GM12878 (cell line): ENCODE results near the gene DNAH17. TPM values are rescaled to one million over a fixed set of nuclear protein-coding genes. Genes with fewer than 3 reads are reported as not detected.
A peak's percentile ranks its signal among the peaks of the same experiment; 100 is the strongest.

Experiments used
- BRCA1 ChIP-seq: IDR thresholded peaks from 2 replicates; pipeline ENCODE4 v1.6.1; 2011; ENCODE audit warnings: low read depth, low read length, improper control_type of control experiment
- CREB1 ChIP-seq: IDR thresholded peaks from 2 replicates; pipeline ENCODE4 v1.6.1; 2012; ENCODE audit warnings: low read depth, mild to moderate bottlenecking, inconsistent platforms
- FOXK2 ChIP-seq: fragments of 450-650 bp; IDR thresholded peaks from 2 replicates; pipeline ENCODE4 v1.6.1; 2017; ENCODE audit warnings: mild to moderate bottlenecking, moderate library complexity
- GATAD2B ChIP-seq: fragments of 450-650 bp; conservative IDR thresholded peaks from 2 replicates; pipeline ENCODE4 v1.6.1; 2017; ENCODE audit warnings: low read depth, mild to moderate bottlenecking, moderate library complexity
- HDAC2 ChIP-seq: fragments of 200-600 bp; sonication (generic); IDR thresholded peaks from 2 replicates; pipeline ENCODE4 v1.6.1; 2017
- MTA3 ChIP-seq: IDR thresholded peaks from 2 replicates; pipeline ENCODE4 v1.6.1; 2012; ENCODE audit warnings: low read length, inconsistent platforms, borderline replicate concordance
- PAX5 ChIP-seq: IDR thresholded peaks from 2 replicates; pipeline ENCODE4 v1.6.1; 2011; ENCODE audit warnings: low read depth, low read length, borderline replicate concordance
- RB1 ChIP-seq: fragments of 450-650 bp; formaldehyde crosslinking; IDR thresholded peaks from 2 replicates; pipeline ENCODE4 v1.6.1; 2017; ENCODE audit warnings: mild to moderate bottlenecking, borderline replicate concordance
- RUNX3 ChIP-seq: IDR thresholded peaks from 2 replicates; pipeline ENCODE4 v1.6.1; 2012; ENCODE audit warnings: low read length, inconsistent platforms
- YBX1 ChIP-seq: fragments of 450-650 bp; IDR thresholded peaks from 2 replicates; pipeline ENCODE4 v1.6.1; 2016; ENCODE audit warnings: antibody characterized with exemption
- polyA plus RNA-seq, 11 experiments: library from polyadenylated mRNA; depleted of rRNA in 4 of 11; unstranded in 6 of 11; stranded (reverse) in 5 of 11; fragments of >200 nt; fragmentation: Nextera tagmentation in 4 of 11; fragmentation: Illumina TruSeq in 1 of 11; extraction: Ambion mirVana in 4 of 11; extraction: Trizol in 1 of 11; gene quantifications; 1 replicate in 1 of 11; 2 replicates in 10 of 11; pipeline versions ENCODE4 v1.2.1 to v1.2.3, GENCODE V29; 2011 to 2016; ENCODE audit warnings: inconsistent platforms in 2 of 11, missing spikeins in 2 of 11, low read depth in 1 of 11
- total RNA-seq, 4 experiments: library from RNA; depleted of rRNA in 3 of 4; stranded (reverse); fragments of >200 nt in 3 of 4; fragmentation: Illumina TruSeq in 1 of 4; extraction: Trizol in 1 of 4; gene quantifications; 2 replicates each; pipeline versions ENCODE4 v1.2.1 to v1.2.3, GENCODE V29; 2013 to 2021
- TF ChIP-seq, protein P1 (sequence below): IDR thresholded peaks from 2 replicates; pipeline ENCODE4 v1.6.1; 2011; ENCODE audit warnings: borderline replicate concordance, low read depth, mild to moderate bottlenecking, moderate library complexity, mixed read lengths, low read length; ENCODE audit not compliant: insufficient read depth; ENCODE audit errors: extremely low read length
- TF ChIP-seq, protein P2 (sequence below): fragments of 450-650 bp; formaldehyde crosslinking; IDR thresholded peaks from 2 replicates; pipeline ENCODE4 v1.4.0; 2020; ENCODE audit warnings: mild to moderate bottlenecking, moderate library complexity
- TF ChIP-seq, protein P3 (sequence below): fragments of 450-650 bp; formaldehyde crosslinking; IDR thresholded peaks from 2 replicates; pipeline ENCODE4 v1.5.0; 2022; ENCODE audit warnings: mild to moderate bottlenecking, missing genetic modification characterization
- TF ChIP-seq, protein P4 (sequence below): IDR thresholded peaks from 2 replicates; pipeline ENCODE4 v1.6.1; 2011; ENCODE audit warnings: low read depth, low read length, improper control_type of control experiment, borderline replicate concordance
- TF ChIP-seq, protein P5 (sequence below): IDR thresholded peaks from 2 replicates; pipeline ENCODE4 v1.6.1; 2012; ENCODE audit warnings: low read depth, low read length, improper control_type of control experiment
- TF ChIP-seq, protein P6 (sequence below): fragments of 450-650 bp; IDR thresholded peaks from 2 replicates; pipeline ENCODE4 v1.6.1; 2017; ENCODE audit warnings: borderline replicate concordance

Gene DNAH17
- total and polyA plus RNA-seq, 10 of the 15 experiments (the other 5 are each of a cell fraction or from before 2014, with no cell fraction given) = 0.16 to 2.9 (median 0.56) TPM

DNA sequence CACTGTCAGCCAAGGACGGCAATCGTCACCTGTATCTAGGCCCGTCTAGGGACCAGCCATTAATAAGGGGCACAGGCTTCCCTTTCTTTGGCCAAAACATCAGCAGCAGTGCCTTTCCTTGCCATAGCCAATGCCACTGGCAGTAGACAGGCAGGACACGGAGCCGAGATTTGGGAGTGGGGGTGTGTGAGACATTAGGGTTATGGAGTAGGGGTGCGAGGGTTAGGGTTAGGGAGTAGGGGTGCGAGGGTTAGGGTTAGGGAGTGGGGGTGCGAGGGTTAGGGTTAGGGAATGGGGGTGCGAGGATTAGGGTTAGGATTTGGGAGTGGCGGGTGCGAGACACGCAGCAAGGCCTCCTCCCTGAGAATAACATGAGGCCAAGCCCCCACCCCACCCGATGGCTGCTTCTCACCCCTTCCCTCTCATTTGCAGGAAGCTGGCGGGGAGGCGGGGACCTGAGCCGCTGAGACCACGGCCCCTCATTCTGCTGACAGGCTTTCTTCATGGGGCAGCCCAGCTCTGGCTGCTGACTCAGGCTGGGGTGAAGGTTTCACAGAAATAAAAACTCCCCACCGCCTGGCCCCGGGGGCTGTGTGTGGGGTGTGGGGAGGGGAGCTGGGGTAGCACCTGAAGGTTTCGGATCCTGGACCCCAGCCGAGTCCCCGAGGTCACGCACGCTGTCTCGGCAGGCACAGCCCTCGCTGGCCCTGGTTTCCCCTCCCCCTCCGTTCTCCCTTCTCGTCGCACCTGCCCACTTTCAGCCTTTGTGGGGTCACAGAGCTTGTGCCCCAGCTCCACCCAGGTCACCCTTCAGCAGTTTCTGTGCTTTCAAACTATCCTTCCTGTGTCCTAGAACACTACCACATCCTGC is 104.9 kb downstream of the DNAH17 start (continued):
- TF ChIP-seq CREB1 = no peak
- TF ChIP-seq, protein P1, sequence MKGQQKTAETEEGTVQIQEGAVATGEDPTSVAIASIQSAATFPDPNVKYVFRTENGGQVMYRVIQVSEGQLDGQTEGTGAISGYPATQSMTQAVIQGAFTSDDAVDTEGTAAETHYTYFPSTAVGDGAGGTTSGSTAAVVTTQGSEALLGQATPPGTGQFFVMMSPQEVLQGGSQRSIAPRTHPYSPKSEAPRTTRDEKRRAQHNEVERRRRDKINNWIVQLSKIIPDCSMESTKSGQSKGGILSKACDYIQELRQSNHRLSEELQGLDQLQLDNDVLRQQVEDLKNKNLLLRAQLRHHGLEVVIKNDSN = no peak
- no peak for TF ChIP-seq MTA3
- TF ChIP-seq HDAC2 = no peak
- TF ChIP-seq, protein P2, sequence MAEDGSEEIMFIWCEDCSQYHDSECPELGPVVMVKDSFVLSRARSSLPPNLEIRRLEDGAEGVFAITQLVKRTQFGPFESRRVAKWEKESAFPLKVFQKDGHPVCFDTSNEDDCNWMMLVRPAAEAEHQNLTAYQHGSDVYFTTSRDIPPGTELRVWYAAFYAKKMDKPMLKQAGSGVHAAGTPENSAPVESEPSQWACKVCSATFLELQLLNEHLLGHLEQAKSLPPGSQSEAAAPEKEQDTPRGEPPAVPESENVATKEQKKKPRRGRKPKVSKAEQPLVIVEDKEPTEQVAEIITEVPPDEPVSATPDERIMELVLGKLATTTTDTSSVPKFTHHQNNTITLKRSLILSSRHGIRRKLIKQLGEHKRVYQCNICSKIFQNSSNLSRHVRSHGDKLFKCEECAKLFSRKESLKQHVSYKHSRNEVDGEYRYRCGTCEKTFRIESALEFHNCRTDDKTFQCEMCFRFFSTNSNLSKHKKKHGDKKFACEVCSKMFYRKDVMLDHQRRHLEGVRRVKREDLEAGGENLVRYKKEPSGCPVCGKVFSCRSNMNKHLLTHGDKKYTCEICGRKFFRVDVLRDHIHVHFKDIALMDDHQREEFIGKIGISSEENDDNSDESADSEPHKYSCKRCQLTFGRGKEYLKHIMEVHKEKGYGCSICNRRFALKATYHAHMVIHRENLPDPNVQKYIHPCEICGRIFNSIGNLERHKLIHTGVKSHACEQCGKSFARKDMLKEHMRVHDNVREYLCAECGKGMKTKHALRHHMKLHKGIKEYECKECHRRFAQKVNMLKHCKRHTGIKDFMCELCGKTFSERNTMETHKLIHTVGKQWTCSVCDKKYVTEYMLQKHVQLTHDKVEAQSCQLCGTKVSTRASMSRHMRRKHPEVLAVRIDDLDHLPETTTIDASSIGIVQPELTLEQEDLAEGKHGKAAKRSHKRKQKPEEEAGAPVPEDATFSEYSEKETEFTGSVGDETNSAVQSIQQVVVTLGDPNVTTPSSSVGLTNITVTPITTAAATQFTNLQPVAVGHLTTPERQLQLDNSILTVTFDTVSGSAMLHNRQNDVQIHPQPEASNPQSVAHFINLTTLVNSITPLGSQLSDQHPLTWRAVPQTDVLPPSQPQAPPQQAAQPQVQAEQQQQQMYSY = no peak
- TF ChIP-seq BRCA1 = no peak
- TF ChIP-seq, protein P3, sequence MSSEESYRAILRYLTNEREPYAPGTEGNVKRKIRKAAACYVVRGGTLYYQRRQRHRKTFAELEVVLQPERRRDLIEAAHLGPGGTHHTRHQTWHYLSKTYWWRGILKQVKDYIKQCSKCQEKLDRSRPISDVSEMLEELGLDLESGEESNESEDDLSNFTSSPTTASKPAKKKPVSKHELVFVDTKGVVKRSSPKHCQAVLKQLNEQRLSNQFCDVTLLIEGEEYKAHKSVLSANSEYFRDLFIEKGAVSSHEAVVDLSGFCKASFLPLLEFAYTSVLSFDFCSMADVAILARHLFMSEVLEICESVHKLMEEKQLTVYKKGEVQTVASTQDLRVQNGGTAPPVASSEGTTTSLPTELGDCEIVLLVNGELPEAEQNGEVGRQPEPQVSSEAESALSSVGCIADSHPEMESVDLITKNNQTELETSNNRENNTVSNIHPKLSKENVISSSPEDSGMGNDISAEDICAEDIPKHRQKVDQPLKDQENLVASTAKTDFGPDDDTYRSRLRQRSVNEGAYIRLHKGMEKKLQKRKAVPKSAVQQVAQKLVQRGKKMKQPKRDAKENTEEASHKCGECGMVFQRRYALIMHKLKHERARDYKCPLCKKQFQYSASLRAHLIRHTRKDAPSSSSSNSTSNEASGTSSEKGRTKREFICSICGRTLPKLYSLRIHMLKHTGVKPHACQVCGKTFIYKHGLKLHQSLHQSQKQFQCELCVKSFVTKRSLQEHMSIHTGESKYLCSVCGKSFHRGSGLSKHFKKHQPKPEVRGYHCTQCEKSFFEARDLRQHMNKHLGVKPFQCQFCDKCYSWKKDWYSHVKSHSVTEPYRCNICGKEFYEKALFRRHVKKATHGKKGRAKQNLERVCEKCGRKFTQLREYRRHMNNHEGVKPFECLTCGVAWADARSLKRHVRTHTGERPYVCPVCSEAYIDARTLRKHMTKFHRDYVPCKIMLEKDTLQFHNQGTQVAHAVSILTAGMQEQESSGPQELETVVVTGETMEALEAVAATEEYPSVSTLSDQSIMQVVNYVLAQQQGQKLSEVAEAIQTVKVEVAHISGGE = no peak
- no peak for TF ChIP-seq YBX1
- TF ChIP-seq RB1 = no peak
- peak; percentile 87 for TF ChIP-seq PAX5
- TF ChIP-seq, protein P4, sequence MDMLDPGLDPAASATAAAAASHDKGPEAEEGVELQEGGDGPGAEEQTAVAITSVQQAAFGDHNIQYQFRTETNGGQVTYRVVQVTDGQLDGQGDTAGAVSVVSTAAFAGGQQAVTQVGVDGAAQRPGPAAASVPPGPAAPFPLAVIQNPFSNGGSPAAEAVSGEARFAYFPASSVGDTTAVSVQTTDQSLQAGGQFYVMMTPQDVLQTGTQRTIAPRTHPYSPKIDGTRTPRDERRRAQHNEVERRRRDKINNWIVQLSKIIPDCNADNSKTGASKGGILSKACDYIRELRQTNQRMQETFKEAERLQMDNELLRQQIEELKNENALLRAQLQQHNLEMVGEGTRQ = no peak
- TF ChIP-seq, protein P5, sequence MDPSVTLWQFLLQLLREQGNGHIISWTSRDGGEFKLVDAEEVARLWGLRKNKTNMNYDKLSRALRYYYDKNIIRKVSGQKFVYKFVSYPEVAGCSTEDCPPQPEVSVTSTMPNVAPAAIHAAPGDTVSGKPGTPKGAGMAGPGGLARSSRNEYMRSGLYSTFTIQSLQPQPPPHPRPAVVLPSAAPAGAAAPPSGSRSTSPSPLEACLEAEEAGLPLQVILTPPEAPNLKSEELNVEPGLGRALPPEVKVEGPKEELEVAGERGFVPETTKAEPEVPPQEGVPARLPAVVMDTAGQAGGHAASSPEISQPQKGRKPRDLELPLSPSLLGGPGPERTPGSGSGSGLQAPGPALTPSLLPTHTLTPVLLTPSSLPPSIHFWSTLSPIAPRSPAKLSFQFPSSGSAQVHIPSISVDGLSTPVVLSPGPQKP = no peak
- no peak for TF ChIP-seq FOXK2
- TF ChIP-seq GATAD2B = no peak
- TF ChIP-seq RUNX3 = peak; percentile 69; the same call in 1 of the 2 replicates
- TF ChIP-seq, protein P6, sequence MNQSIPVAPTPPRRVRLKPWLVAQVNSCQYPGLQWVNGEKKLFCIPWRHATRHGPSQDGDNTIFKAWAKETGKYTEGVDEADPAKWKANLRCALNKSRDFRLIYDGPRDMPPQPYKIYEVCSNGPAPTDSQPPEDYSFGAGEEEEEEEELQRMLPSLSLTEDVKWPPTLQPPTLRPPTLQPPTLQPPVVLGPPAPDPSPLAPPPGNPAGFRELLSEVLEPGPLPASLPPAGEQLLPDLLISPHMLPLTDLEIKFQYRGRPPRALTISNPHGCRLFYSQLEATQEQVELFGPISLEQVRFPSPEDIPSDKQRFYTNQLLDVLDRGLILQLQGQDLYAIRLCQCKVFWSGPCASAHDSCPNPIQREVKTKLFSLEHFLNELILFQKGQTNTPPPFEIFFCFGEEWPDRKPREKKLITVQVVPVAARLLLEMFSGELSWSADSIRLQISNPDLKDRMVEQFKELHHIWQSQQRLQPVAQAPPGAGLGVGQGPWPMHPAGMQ = no peak
